ENCODE results near the gene PAFAH1B2. TPM values are rescaled to one million over a fixed set of nuclear protein-coding genes. Genes with fewer than 3 reads are reported as not detected.

PAFAH1B2 gene
- total RNA-seq, 3 donors from 2014 or later (not counting 1 experiment from before 2014, with no cell fraction given) = 46.1 to 71.0 (median 58.8) TPM

DNA sequence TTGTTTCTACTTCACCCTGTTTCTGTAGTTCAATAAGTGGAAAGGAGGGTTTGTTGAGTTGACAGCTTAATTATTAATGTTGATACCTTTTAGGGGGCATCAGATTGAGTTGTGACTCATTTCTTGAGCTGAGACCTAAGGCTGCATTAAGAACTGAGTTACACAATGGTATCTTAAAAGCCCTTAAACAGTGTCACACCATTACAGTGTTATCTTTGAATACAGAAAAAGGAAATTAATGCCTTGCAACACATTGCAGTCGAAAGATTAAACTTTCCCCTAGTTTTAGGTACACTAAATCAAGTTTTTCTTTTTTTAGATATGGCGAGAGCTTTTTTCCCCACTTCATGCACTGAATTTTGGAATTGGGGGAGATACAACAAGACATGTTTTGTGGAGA, 16.7 kb downstream of the PAFAH1B2 start:
- ATAC-seq (no peak), DNase-seq (no peak)
- Histone ChIP-seq H3K9me3 (ENCODE audit: control insufficient read depth, insufficient read depth, low read length) (no peaks in the 10 kb centered on the region), H3K27me3 (ENCODE audit: control insufficient read depth, insufficient read depth, low read length) (no peaks in the 10 kb centered on the region), H3K27ac (ENCODE audit: low read length) (no peak overlapping the region), H3K4me3 (ENCODE audit: low read length) (no peak overlapping the region), H3K4me1 (ENCODE audit: control insufficient read depth, insufficient read depth, low read length) (no peaks in the 10 kb centered on the region), H3K36me3 (ENCODE audit: control insufficient read depth, insufficient read depth, low read length) (peaks cover 55% of the 10 kb centered on the region)
- Mint-ChIP-seq H3K4me3 (no peak overlapping the region), H3K4me1 (peaks cover 8 to 13% of the 10 kb centered on the region in 2 donors), H3K27me3 (ENCODE audit: low read depth in 2 of 2) (no peaks in the 10 kb centered on the region), H3K36me3 (peaks cover 7% of the 10 kb centered on the region), H3K27ac (no peak overlapping the region), H3K9me3 (no peaks in the 10 kb centered on the region)
- intact Hi-C loops (cut with micrococcal nuclease) = no loop called here
- TF ChIP-seq, protein P1, sequence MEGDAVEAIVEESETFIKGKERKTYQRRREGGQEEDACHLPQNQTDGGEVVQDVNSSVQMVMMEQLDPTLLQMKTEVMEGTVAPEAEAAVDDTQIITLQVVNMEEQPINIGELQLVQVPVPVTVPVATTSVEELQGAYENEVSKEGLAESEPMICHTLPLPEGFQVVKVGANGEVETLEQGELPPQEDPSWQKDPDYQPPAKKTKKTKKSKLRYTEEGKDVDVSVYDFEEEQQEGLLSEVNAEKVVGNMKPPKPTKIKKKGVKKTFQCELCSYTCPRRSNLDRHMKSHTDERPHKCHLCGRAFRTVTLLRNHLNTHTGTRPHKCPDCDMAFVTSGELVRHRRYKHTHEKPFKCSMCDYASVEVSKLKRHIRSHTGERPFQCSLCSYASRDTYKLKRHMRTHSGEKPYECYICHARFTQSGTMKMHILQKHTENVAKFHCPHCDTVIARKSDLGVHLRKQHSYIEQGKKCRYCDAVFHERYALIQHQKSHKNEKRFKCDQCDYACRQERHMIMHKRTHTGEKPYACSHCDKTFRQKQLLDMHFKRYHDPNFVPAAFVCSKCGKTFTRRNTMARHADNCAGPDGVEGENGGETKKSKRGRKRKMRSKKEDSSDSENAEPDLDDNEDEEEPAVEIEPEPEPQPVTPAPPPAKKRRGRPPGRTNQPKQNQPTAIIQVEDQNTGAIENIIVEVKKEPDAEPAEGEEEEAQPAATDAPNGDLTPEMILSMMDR (IDR thresholded peaks at IDR 0.05) = no peak
- WGBS (ENCODE audit: insufficient coverage) = no CpG with 5 or more reads among the region's 2 CpGs

DNA sequence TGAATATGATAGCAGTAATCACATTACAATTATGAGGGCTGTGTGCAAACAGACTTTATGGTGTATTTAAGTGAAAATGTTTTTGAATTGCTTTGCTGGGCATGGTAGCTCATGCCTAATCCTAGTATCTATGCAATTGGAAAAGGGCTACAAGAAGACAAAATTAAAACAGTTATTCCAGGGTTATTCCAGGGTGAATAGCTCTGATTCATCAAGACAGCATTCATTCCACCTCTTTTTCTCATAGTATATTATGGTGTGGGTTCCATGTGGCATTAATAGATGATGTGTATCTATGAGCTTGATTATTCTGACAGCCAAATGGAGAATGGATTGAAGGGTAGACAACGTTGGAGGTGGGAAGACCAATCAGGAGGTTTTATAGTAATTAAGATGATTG, 22.4 kb downstream of the PAFAH1B2 start:
- no peak overlapping the region for H3K27ac ChIP-seq (ENCODE audit: low read length)
- WGBS (ENCODE audit: insufficient coverage) = 89% methylated on average over 1 of the region's 1 CpG
- Mint-ChIP-seq H3K27me3 (ENCODE audit: low read depth in 2 of 2) (no peaks in the 10 kb centered on the region), H3K27ac (no peak overlapping the region), H3K9me3 (no peaks in the 10 kb centered on the region), H3K36me3 (peaks cover 7% of the 10 kb centered on the region), H3K4me3 (no peak overlapping the region), H3K4me1 (peaks cover 0 to 4% of the 10 kb centered on the region in 2 donors)
- ATAC-seq (no peak), DNase-seq (no peak)
- no peak overlapping the region for H3K4me3 ChIP-seq (ENCODE audit: low read length)
- TF ChIP-seq, protein P1 (IDR thresholded peaks at IDR 0.05) = no peak
- no peaks in the 10 kb centered on the region for H3K9me3 ChIP-seq (ENCODE audit: control insufficient read depth, insufficient read depth, low read length)
- no peaks in the 10 kb centered on the region for H3K27me3 ChIP-seq (ENCODE audit: control insufficient read depth, insufficient read depth, low read length)
- peaks cover 65% of the 10 kb centered on the region for H3K36me3 ChIP-seq (ENCODE audit: control insufficient read depth, insufficient read depth, low read length)
- no peaks in the 10 kb centered on the region for H3K4me1 ChIP-seq (ENCODE audit: control insufficient read depth, insufficient read depth, low read length)
- intact Hi-C loops (cut with micrococcal nuclease) = no loop called here

DNA sequence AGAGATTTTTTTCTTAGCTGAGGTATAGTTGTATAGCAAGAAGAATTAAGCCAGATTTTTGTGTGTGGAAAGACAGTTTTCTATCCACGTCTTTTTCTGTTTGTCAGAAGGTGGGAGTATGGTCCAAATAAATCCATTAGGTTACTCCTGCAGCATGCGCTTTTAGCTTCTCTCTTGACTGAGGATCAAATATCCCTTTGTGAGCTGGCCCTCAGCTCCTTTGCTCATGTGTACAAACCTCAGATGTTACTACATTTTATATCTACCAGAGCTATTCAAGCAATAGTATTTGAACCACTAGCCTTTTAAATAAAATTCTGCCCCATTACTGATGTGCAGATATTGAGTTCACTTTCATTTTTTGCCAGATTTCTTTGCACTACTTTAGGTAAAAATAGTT, 25.6 kb downstream of the PAFAH1B2 start:
- Histone ChIP-seq H3K27ac (ENCODE audit: low read length) (no peak overlapping the region), H3K9me3 (ENCODE audit: control insufficient read depth, insufficient read depth, low read length) (no peaks in the 10 kb centered on the region), H3K4me3 (ENCODE audit: low read length) (no peak overlapping the region), H3K36me3 (ENCODE audit: control insufficient read depth, insufficient read depth, low read length) (peaks cover 44% of the 10 kb centered on the region), H3K4me1 (ENCODE audit: control insufficient read depth, insufficient read depth, low read length) (peaks cover 5% of the 10 kb centered on the region), H3K27me3 (ENCODE audit: control insufficient read depth, insufficient read depth, low read length) (no peaks in the 10 kb centered on the region)
- DNase-seq = no peak
- H3K27me3 Mint-ChIP-seq (ENCODE audit: low read depth in 2 of 2) = no peaks in the 10 kb centered on the region
- no peaks in the 10 kb centered on the region for H3K9me3 Mint-ChIP-seq
- no peak overlapping the region for H3K4me3 Mint-ChIP-seq
- intact Hi-C loops (cut with micrococcal nuclease) = no loop called here
- peaks cover 7% of the 10 kb centered on the region for H3K36me3 Mint-ChIP-seq
- no peak for ATAC-seq
- H3K27ac Mint-ChIP-seq = no peak overlapping the region
- WGBS (ENCODE audit: insufficient coverage) = 96% methylated on average over 2 of the region's 2 CpGs
- TF ChIP-seq, protein P1 (IDR thresholded peaks at IDR 0.05) = no peak
- peaks cover 10 to 13% of the 10 kb centered on the region in 2 donors for H3K4me1 Mint-ChIP-seq

DNA sequence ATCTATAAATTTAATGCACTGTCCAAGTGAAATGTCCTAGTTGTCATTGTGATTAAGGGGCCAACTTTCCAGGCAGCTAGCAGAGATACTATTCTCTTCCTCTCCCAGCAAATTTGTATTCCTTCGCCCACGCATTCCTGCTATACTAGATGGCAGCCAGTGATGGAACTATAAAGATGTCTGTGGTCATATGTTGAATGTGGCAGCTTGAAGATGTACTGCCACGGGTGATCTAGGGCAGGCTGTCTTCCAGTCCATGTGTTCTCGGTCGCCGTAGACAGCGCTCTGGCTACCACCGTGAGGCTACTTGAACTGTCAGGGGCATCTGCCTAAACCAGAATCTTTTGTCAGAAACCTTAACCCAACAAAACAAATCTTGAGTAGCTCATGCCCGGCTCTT, 26.1 kb downstream of the PAFAH1B2 start:
- no peak overlapping the region for H3K27ac ChIP-seq (ENCODE audit: low read length)
- peaks cover 6% of the 10 kb centered on the region for H3K36me3 Mint-ChIP-seq

More for the DNA sequence above, 26.1 kb downstream of the PAFAH1B2 start:
- Mint-ChIP-seq H3K4me3 (no peak overlapping the region), H3K9me3 (no peaks in the 10 kb centered on the region), H3K4me1 (peaks cover 10 to 13% of the 10 kb centered on the region in 2 donors), H3K27ac (no peak overlapping the region), H3K27me3 (ENCODE audit: low read depth in 2 of 2) (no peaks in the 10 kb centered on the region)
- intact Hi-C loops (cut with micrococcal nuclease) = no loop called here
- no peaks in the 10 kb centered on the region for H3K9me3 ChIP-seq (ENCODE audit: control insufficient read depth, insufficient read depth, low read length)
- 91% methylated on average over 8 of the region's 9 CpGs for WGBS (ENCODE audit: insufficient coverage)
- DNase-seq (no peak), ATAC-seq (no peak)
- no peaks in the 10 kb centered on the region for H3K27me3 ChIP-seq (ENCODE audit: control insufficient read depth, insufficient read depth, low read length)
- peaks cover 42% of the 10 kb centered on the region for H3K36me3 ChIP-seq (ENCODE audit: control insufficient read depth, insufficient read depth, low read length)
- TF ChIP-seq, protein P1 (IDR thresholded peaks at IDR 0.05) = no peak
- H3K4me3 ChIP-seq (ENCODE audit: low read length) = no peak overlapping the region
- H3K4me1 ChIP-seq (ENCODE audit: control insufficient read depth, insufficient read depth, low read length) = peaks cover 5% of the 10 kb centered on the region

Measured in natural killer cell (primary cell).